ENCODE measurements around the gene SEMA3G.

SEMA3G gene

DNA sequence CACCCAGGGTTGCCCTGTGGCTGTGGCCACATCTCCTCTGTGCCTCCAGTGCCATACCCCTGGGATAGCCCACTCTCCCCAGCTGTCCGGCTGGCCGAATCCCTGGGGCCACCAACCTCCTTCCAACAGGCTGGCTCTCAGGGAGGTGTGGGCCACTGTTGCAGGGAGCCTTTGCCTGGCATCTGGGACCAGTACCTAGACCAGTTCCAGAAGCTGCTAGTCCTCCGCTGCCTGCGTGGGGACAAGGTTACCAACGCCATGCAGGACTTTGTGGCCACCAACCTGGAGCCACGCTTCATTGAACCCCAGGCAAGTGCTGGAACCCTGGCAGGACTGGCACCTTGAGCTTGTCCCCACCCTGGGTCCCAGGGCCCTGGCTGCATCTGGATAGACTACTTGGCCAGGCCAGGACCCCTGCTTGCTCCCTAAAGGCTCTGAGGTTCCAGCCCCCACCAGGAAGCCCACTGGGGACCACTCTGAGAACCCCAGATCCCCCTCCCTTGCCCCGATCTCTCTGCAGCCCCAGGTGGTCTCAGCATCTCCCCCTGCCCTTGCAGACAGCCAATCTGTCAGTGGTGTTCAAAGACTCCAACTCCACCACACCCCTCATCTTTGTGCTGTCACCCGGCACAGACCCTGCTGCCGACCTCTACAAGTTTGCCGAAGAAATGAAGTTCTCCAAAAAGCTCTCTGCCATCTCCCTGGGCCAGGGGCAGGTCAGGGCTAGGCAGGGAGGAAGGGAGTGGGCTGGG lies 50.0 kb downstream of the SEMA3G start:
- DNase-seq: no peak

- no peak for DNase-seq
Observed at GRCh38 chr3:52393959-52394670, 50.8 kb downstream of the SEMA3G start.

- DNase-seq: no peak
Observed at GRCh38 chr3:52393131-52393807, 51.6 kb downstream of the SEMA3G start.

DNA sequence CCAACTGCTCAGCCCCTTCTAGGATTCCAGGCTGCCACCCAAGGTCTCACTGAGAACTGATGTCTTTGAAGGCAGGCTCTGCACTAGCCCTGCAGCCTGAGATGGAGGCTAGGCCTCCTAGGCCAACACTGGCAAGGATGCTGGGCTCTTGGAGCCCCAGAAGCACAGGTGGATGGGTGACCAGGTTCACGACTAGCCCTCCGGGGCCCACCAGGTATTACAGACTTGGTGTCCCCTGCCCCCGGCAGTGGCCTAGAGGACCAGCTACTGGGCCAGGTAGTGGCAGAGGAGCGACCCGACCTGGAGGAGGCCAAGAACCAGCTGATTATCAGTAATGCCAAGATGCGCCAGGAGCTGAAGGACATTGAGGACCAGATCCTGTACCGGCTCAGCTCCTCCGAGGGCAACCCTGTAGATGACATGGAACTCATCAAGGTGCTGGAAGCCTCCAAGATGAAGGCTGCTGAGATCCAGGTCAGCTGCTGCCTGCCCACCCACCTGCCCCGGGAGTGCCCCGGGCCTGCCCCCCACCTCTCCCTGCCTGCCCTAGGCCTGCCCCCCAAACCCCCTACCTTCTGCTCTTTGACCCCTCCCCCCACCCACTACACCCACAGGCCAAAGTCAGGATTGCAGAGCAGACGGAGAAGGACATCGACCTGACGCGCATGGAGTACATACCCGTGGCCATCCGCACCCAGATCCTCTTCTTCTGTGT lies 52.5 kb downstream of the SEMA3G start:
- no peak for DNase-seq

DNA sequence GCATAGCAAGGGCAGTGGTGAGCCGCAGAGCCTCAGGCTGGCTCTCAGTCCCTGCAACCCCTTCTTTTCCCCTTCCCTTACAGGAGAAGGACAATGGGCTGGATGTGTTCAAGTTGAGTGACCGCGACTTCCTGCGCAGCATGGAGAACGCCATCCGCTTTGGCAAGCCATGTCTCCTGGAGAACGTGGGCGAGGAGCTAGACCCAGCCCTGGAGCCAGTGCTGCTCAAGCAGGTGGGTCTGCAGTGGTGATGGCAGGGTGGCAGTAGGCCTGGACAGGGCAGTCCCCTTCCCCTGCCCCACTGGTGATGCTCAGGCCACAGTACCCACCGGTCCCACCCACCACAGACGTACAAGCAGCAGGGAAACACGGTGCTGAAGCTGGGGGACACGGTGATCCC lies 53.8 kb downstream of the SEMA3G start:
- DNase-seq: no peak

DNA sequence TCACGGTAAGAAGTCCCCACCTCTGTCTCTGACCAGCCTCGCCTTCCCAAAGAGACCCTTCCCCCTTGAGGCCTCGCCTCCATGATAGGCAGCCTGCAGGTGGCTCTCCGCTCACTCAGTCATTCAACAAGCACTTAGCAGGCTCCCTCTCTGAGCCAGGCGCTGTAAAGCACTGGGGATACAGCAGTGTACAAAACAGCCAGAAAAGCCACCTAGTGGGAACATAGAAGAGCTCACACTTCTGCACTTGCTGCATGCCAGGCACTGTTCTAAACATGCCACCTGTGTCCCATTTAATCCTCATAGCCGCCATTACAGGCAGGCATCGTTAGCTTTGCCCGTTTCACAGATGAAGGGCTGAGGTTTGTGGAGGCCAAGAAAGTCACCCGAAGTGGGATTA lies 56.0 kb downstream of the SEMA3G start:
- no peak for DNase-seq

DNA sequence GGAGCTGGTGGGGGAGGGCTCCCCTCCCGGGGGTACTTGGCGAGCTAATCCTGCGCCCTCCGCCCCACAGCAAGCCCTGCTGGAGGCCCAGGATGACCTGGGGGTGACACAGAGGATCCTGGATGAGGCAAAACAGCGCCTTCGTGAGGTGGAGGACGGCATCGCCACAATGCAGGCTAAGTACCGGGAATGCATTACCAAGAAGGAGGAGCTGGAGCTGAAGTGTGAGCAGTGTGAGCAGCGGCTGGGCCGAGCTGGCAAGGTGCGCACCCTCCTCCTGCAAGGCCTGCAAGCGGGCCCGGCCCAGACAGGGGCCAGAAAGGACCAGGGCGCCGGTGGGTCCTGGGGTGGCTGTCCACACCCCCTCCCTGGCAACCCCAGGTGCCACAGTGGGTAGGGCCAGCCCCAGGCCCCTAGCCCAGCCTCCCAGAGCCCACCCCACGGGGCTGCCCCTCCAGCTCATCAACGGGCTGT lies 56.5 kb downstream of the SEMA3G start:
- DNase-seq: no peak

- no peak for DNase-seq
Observed at GRCh38 chr3:52387481-52387880, 57.4 kb downstream of the SEMA3G start.

DNA sequence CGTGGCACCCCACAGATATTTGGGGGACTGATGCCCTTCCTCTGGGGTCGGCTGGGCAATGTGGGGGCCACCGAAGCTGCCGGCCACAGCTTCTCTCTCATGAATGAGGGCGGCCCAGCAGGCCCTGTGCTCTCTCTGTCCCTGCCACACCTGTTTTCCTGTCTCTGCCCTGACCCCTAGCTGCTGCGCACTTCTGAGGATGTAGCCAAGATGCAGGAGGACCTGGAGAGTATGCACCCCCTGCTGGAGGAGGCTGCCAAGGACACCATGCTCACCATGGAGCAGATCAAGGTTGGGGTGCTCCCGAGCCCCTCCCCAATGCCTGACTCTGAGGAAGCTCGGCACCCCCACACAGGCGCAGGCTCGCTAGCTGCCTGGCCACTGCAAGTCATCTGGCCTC lies 59.7 kb downstream of the SEMA3G start:
- DNase-seq: no peak

DNA sequence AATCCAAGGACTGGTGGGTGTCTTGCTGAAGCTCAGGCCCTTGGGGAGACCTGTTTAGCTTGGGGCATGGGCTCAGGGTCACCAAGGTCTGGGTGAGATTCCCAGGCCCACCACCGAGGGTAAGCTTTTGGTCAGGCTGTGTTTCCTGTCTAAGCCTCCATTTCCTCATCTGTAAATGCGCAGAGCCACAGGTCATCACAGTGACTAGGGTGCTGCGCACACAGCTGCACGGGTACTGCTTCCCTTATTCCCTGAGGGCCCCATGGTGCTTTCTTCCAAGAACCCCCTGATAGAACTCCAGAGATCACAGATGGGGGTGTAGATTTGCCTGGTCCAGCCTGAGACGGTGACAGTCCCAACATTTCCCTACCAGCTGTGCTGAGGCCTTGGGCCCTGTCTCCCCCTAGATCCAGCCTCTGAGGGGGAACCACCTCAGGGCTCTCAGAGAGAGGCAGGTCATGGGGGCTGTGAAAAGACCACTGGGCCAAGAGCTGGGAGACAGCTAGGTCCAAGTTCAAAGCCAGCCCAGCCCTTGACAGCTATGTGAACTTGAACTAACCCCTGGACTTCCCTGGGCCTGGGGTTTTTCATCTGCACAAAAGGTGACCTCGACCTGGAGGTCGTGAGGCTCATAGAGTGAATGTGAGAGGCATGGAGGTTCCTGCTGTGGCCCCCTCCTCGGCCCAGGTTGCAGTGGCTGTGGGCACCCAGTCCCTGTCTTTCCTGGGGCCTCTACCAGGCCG lies 60.7 kb downstream of the SEMA3G start:
- no peak for DNase-seq

DNA sequence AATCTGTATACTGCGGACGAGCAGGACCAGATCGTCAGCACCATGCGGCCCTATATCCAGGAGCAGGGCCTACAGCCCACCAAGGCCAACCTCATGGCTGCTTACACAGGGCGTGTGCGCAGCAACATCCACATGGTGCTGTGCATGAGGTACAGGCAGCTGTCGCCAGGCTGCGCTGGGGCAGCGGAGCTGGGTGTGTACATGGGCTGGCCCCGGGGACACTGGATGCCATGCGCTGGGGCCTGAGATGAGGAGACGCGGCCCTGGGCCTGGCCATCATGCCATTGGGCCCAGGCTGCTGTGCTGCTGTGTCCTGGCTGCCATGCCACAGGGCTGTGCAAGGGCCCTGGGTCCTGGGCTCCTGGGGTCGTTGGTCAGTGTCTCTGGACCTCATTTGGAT lies 61.5 kb downstream of the SEMA3G start:
- DNase-seq: no peak

Data from C1 segment of cervical spinal cord (tissue), 14 donors.